ENCODE results near the gene KIF26A. TPM values are rescaled to one million over a fixed set of nuclear protein-coding genes. Genes with fewer than 3 reads are reported as not detected.

The KIF26A gene
- total RNA-seq, 2 donors from 2014 or later, result 2.0 to 3.9 TPM

GRCh38 chr14:104105071-104105821, 33.1 kb upstream of the KIF26A start:
- no peaks in the 10 kb centered on the region for H3K27me3 ChIP-seq (replicated peaks; ENCODE audit: insufficient read depth)
- H3K4me1 ChIP-seq (ENCODE audit: control insufficient read depth in 1 of 2, low read depth in 2 of 2), result no peaks in the 10 kb centered on the region
- ATAC-seq (ENCODE audit: insufficient number of reproducible peaks, low FRiP score, low read depth), result no peak
- no peaks in the 10 kb centered on the region for H3K36me3 ChIP-seq
- H3K4me3 ChIP-seq, result no peak overlapping the region
- TF ChIP-seq, protein P1, sequence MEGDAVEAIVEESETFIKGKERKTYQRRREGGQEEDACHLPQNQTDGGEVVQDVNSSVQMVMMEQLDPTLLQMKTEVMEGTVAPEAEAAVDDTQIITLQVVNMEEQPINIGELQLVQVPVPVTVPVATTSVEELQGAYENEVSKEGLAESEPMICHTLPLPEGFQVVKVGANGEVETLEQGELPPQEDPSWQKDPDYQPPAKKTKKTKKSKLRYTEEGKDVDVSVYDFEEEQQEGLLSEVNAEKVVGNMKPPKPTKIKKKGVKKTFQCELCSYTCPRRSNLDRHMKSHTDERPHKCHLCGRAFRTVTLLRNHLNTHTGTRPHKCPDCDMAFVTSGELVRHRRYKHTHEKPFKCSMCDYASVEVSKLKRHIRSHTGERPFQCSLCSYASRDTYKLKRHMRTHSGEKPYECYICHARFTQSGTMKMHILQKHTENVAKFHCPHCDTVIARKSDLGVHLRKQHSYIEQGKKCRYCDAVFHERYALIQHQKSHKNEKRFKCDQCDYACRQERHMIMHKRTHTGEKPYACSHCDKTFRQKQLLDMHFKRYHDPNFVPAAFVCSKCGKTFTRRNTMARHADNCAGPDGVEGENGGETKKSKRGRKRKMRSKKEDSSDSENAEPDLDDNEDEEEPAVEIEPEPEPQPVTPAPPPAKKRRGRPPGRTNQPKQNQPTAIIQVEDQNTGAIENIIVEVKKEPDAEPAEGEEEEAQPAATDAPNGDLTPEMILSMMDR (IDR thresholded peaks at IDR 0.05), result no peak
- no peak overlapping the region for H3K27ac ChIP-seq
- DNase-seq (ENCODE audit: low spot score), result no peak
- H3K9me3 ChIP-seq, result no peaks in the 10 kb centered on the region

GRCh38 chr14:104105822-104106470, 32.4 kb upstream of the KIF26A start:
- DNase-seq (ENCODE audit: low spot score), result no peak

GRCh38 chr14:104106471-104106991, 31.9 kb upstream of the KIF26A start:
- H3K27me3 ChIP-seq (replicated peaks; ENCODE audit: insufficient read depth), result no peaks in the 10 kb centered on the region
- ATAC-seq (ENCODE audit: insufficient number of reproducible peaks, low FRiP score, low read depth) (no peak), DNase-seq (ENCODE audit: low spot score) (no peak)
- H3K27ac ChIP-seq, result no peak overlapping the region
- TF ChIP-seq, protein P1 (IDR thresholded peaks at IDR 0.05), result no peak
- H3K36me3 ChIP-seq, result no peaks in the 10 kb centered on the region
- no peaks in the 10 kb centered on the region for H3K9me3 ChIP-seq
- no peak overlapping the region for H3K4me3 ChIP-seq
- no peaks in the 10 kb centered on the region for H3K4me1 ChIP-seq (ENCODE audit: control insufficient read depth in 1 of 2, low read depth in 2 of 2)

More at GRCh38 chr14:104105822-104106470, 32.4 kb upstream of the KIF26A start:
- Histone ChIP-seq H3K27me3 (replicated peaks; ENCODE audit: insufficient read depth) (no peaks in the 10 kb centered on the region), H3K36me3 (no peaks in the 10 kb centered on the region), H3K27ac (no peak overlapping the region), H3K9me3 (no peaks in the 10 kb centered on the region), H3K4me3 (no peak overlapping the region), H3K4me1 (ENCODE audit: control insufficient read depth in 1 of 2, low read depth in 2 of 2) (no peaks in the 10 kb centered on the region)
- no peak for ATAC-seq (ENCODE audit: insufficient number of reproducible peaks, low FRiP score, low read depth)
- TF ChIP-seq, protein P1 (IDR thresholded peaks at IDR 0.05), result no peak

DNA sequence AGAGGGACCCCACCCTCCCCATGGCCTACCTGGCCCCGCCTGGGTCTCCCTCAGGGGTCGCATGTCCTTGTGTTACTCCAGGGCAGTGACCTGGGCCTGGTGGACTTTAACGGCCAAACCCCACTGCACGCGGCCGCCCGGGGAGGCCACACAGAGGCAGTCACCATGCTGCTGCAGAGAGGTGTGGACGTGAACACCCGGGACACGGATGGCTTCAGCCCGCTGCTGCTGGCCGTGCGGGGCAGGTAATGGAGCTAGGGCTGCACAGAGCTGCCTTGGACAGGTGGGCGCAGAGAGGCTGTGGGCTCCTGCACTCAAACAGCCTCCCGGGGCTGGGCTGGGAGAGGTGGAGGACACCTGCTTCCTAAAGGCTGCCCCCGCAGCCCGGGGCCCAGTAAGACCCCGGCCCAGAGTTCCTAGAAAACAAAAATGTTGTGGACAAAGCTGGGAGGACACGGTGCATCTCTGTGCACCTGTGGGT, 31.2 kb upstream of the KIF26A start:
- TF ChIP-seq, protein P1 (IDR thresholded peaks at IDR 0.05), result no peak
- no peak overlapping the region for H3K4me3 ChIP-seq
- DNase-seq (ENCODE audit: low spot score) (no peak), ATAC-seq (ENCODE audit: insufficient number of reproducible peaks, low FRiP score, low read depth) (no peak)
- no peak overlapping the region for H3K27ac ChIP-seq
- H3K36me3 ChIP-seq, result no peaks in the 10 kb centered on the region
- H3K4me1 ChIP-seq (ENCODE audit: control insufficient read depth in 1 of 2, low read depth in 2 of 2), result no peaks in the 10 kb centered on the region
- H3K9me3 ChIP-seq, result no peaks in the 10 kb centered on the region
- H3K27me3 ChIP-seq (replicated peaks; ENCODE audit: insufficient read depth), result no peaks in the 10 kb centered on the region

Measured in thoracic aorta (tissue), 2 donors.